NB4 (cell line): ENCODE results near the gene CNOT6.

Experiments
- CTCF ChIP-seq: IDR thresholded peaks from one replicate; pipeline ENCODE4 v1.5.1; 2012; ENCODE audit warnings: low read depth, low read length
- POLR2A ChIP-seq: IDR thresholded peaks from 2 replicates; pipeline ENCODE4 v1.6.1; 2011; ENCODE audit warnings: mild to moderate bottlenecking; ENCODE audit not compliant: insufficient read length; ENCODE audit errors: extremely low read depth

- no peak for TF ChIP-seq CTCF
- TF ChIP-seq POLR2A: no peak
These were observed 29.7 kb downstream of the CNOT6 start for GRCh38 chr5:180523629-180524466.
